CD4-positive, alpha-beta T cell treated with Interleukin-10 for 1 hour (primary cell): ENCODE measurements around the gene ARF5.

Experiments
- DNase-seq: peaks from one replicate; pipeline ENCODE4 v3.0.0-alpha.2; 2020

ARF5 gene

DNA sequence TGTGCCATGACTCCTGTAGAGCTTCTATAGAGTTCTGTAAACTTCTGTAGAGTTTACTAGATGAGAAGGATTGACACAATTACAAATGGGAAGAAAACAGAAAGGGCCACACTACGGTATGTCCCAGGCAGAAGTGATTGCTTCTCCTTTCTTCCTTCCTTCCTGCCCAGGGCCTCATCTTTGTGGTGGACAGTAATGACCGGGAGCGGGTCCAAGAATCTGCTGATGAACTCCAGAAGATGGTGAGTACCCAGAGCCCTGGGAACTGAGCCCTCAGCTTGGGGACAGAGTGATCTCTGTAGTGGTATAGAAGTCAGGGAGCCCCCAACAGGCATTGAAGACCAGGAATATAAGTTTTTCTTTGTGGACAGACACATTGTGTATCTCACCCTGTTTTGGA is 1.7 kb downstream of the ARF5 start:
- no peak for DNase-seq

DNA sequence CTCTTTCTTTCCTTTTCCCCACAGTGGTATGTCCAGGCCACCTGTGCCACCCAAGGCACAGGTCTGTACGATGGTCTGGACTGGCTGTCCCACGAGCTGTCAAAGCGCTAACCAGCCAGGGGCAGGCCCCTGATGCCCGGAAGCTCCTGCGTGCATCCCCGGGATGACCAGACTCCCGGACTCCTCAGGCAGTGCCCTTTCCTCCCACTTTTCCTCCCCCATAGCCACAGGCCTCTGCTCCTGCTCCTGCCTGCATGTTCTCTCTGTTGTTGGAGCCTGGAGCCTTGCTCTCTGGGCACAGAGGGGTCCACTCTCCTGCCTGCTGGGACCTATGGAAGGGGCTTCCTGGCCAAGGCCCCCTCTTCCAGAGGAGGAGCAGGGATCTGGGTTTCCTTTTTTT is 3.0 kb downstream of the ARF5 start:
- DNase-seq: no peak

DNA sequence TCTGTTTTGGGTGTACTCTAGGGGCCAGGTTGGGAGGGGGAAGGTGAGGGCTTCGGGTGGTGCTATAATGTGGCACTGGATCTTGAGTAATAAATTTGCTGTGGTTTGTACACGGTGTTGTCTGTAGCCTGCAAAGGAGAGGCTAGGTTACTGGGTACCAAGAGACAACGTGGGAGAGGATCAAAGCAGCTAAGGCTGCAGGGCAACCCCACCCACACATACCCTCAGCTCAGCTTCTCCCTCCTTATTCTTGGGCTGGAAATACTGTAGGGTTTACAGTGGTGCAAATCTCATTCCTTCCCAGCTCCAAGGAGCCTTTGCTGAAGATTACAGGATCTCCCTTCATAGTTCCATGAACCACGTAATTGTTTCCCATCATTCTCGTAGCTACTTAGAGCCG is 3.4 kb downstream of the ARF5 start:
- no peak for DNase-seq

DNA sequence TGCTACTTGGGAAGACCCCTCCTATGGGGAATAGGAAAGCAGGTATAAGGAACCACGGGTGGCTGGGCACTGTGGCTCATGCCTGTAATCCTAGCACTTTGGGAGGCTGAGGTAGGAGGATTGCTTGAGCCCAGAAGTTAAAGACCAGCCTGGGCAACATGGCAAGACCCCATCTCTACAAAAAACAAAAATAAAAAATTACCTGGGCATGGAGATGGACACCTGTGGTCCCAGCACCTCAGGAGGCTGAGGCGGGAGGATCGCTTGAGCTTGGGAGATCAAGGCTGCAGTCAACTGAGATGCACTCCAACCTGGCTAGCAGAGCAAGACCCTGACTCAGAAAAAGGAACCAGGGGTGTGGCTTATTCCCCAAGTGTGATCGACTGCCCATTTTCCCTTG is 4.3 kb downstream of the ARF5 start:
- DNase-seq: no peak

DNA sequence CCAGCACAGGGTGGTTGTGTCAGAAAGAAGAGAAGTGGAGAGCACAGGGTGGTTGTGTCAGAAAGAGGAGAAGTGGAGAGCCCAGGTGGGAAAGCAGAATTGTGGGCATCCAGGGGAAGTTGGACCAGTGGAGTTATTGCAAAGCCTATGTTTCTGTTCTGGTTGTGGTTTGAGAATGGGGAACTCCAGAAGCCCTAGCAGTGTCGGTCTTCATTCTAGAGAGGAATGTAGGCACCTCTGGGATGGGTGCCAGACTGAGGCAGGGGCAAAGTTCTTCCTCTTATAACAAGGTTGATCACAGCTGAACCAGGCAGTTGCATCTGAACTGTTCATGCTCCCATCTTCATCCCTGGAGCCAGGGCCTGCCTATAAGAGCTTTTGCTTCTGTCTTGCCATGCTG is 6.3 kb downstream of the ARF5 start:
- DNase-seq: no peak

- DNase-seq: no peak
Measured at GRCh38 chr7:127595737-127596136, 7.5 kb downstream of the ARF5 start.

- no peak for DNase-seq
Measured at GRCh38 chr7:127598318-127598717, 10.1 kb downstream of the ARF5 start.

DNA sequence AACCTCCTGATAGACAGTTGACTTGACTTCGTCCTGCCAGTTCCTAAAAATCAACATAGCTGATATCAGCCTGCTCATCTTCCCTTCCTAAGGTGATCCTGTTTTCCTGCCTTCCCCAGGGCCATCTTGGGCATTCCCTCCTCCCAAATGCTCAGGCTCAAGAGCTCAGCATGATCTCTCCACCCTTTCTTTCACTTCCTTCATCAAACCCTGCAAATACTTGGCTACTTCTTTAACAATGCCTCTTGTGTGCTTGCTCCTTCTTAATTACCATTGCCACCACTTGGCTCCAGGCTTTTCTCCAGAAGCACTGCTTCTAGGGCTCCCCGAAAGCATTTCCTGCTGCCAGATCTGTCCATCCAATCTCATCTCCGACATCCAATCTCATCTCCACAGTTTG is 12.7 kb downstream of the ARF5 start:
- DNase-seq: no peak

- DNase-seq: no peak
Measured at GRCh38 chr7:127608446-127608845, 20.2 kb downstream of the ARF5 start.

- DNase-seq: no peak
Measured at GRCh38 chr7:127609297-127609696, 21.1 kb downstream of the ARF5 start.

DNA sequence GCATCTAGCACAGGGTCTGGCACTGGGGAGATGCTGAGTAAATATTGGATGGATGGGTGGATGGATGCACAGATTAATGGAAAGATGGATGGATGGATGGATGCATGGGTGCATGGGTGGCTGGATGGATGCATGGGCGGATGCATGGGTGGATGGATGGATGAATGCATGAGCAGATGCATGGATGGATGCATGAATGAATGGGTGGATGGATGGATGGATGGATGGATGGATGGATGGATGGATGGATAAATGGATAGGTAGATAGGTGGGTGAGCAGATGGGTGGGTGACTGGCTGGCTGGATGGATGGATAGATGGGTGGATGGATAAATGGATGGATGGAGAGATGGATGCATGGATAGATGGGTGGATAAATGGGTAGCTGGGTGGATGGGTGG is 24.1 kb downstream of the ARF5 start:
- DNase-seq: no peak

DNA sequence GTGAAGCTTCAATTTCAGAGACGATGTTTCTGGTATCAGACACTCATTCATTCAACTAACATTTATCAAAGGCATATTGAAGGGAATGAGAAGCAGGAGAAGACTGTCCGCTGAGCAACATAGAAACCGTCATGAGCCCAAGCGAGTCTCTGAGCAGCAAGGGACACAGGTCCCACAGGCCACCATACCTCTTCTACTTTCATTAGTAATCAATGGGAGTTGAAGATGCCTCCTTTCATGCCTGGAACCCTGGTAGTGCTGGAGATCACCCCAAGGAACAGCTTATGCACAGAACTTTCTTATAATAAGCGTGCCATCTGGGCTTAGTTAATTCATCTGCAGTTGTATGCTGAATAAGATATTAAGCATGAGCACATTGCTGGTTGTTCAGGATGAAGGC is 28.5 kb downstream of the ARF5 start:
- no peak for DNase-seq

- no peak for DNase-seq
Measured at GRCh38 chr7:127618042-127618441, 29.8 kb downstream of the ARF5 start, which contains the start of gene PAX4. Gene PAX4, minus strand, starts transcription at chr7:127618142. Its CDS starts 2,214 bp downstream, at chr7:127615928.

GRCh38 chr7:127618775-127619174 is 30.6 kb downstream of the ARF5 start:
- no peak for DNase-seq

DNA sequence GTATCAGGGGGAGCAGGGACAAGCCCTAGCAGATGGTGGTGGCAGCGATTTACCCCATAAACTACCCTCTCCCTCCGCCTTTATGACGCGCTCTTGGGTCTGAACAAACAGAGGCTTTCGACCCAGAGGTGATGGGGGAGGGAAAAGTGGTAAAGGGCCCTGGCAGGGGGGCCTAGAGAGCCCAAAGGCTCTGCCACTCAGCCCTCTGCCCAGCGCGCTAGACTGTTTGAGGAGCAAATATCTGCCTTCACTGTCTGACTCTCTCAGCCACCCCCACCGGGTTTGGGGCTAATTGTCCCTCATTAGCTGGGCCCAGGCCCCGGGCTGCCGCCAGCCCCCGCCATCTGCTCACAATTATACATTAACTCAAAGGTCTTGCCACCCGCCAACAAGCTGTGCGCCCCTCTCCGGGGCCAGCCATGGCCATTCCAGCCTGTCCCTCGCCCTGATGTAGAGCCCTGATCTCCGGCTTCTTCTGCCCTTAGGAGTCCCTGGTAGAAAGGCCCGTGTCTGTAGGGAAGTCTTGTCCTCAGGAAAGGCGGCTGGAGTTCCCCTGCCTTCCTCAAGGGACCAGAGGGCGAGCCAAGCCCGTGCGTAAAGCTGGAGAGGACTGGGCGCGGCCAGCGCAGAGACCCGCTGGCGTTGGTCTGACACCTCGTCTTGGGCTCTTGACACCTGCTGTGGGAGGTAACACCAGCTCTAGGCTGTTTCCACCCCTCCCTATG is 31.6 kb downstream of the ARF5 start:
- DNase-seq: no peak

DNA sequence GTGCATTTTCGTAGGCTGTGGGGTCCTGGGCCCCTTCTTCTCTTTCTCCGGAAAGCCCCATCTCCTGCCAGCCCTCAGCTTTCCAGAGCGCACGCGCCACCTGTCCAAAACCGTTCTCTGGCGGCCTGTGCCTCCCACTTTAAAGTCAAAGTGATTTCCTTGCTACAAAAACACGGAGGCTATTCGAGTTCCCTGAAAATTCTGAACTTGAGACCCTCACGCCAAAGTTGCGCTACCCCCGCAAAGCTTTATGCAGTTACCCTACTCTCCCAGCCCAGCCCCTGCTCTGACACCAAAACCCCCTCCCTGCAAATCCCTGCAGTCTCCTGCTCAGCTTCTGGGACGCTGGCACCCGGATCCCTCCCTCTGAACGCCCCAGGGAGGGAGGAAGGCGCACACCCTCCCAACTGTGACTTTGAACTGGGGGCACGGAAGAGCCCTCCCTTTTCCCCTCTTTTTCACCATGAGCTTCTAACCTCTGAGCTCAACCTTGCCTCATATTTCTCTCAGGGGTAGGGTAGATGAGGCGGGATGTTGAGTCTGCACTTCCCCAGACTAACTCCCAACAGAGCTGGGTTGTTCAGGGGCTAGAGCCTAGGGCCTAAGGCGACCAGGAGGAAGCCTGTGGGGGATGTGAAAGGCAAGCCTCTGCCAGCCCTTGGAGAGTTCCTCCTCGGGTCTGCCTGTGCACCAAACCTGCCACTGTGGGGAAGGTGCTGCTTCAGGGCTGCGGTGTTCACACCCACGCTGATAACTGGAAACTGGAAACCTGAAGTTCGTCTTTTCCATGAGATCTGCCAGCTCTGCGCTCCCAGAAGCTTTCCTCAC is 32.4 kb downstream of the ARF5 start:
- DNase-seq: no peak

GRCh38 chr7:127625331-127625730 is 37.1 kb downstream of the ARF5 start:
- no peak for DNase-seq

DNA sequence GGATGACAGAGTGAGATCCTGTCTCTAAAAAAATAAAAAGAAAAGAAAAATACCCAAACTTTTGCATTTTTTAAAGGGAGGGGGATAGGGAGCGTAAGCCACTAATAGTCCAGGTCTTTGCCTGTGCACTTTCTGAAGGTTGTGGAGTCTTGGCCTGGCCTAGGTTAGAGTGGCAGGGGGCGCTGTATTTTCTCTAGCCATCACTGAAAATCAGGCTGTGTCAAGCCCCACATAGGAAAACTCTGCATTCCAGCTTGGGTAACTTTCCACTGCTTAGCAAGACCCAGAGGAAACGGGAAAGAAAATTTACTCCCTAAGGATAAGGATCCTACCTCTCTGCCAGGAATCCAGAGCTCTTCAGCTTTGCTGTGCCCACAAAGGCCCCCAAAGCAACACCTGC is 40.2 kb downstream of the ARF5 start:
- no peak for DNase-seq

DNA sequence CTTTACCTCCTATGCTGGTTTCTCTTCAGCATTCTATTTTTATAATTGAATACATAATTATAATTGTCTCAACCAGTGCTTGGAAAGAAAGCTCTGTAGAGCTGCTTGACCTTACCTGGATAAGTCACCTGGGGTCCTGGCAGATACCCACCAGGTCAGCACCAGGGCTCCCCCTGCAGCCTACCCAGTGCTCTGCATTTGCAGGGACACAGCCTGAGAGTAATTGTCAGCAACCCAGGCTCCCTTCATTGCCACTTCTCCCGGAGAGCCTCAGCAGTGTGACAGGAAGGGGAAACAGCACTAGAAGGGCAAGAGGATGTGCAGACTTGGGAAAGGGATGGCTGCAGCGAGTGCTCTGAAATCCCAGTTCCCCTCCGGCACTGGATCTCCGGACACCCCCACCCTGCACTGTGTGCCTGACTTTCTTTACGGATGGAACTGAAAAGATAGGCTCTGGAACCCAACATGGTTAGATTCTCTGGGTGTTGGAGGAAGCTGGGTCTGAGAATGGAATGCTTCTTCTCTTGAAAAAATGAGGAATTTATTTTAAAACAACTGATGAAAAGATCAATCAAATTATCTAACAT is 41.1 kb downstream of the ARF5 start:
- DNase-seq: peak; percentile 39

DNA sequence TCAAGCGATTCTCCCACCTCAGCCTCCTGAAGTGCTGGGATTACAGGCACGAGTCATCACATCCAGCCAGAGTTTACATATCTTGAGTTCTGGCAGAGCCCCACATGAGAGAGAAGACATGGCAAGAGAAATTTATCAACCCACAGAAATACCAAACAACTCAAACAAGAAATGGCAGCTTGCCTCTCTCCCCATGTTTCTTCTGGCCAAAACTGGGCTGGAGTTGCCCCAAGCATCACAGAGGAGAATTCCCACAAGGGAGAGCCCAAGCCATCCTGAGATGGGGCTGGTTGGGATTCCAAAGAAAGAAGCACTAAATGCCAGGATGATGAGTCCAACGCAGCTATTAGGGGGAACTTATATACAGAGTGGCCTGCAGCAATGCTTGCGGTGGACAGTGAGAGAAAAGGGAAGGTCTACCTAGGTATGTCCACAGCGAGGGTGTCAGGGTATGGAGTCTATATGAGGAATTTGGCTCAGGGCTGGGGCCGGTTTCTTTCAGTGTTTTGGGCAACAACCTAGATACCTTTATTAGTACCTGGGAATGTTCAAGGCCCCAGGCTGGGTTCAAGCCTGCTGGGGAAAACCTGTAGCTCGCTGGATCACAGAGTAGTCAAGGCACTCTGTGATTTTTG is 44.2 kb downstream of the ARF5 start:
- DNase-seq: no peak

DNA sequence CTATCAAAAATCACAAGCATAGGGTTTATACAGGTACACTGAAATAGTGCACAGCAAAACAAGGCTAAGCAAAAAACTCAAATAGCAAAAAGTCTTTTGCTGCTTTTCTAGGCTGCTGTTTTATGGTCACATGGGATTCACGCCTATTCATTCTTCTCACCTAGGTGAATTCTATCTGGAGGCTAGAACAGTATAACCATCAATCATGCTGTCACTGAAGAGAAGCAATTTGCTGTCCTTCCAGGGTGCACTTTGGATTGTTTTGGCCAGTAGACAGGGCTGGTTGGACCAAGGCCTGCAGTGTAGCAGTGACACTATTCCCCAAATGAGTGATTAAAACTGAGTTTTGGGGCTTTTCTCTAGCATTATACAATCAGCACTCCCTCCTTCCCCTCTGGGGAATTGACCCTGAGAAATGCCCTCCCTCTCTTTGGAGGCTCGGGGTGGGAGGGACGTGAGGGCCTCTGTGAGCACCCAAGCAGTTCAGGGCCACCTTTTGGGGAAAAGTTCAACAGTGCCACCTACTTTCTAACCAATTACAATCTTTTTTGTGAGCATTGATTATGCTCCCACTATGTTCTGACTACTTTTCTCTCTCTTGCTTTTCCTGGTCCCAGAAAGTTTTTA is 47.6 kb downstream of the ARF5 start:
- DNase-seq: no peak

- DNase-seq: no peak
Measured at GRCh38 chr7:127638197-127638596, 50.0 kb downstream of the ARF5 start.
